Measurements from ENCODE around the gene MCCC1. TPM values are rescaled to one million over a fixed set of nuclear protein-coding genes. Genes with fewer than 3 reads are reported as not detected.
"Not testable (repeated sequence)": the region's sequence is repeated elsewhere in the genome, so short reads cannot be mapped to it uniquely, and the experiment has no call there.

Gene MCCC1
- total RNA-seq, 1 experiment from 2014 or later = 42.8 TPM

GRCh38 chr3:183108001-183108449 lies 8.7 kb upstream of the MCCC1 start:
- no peak for DNase-seq
- no peaks in the 10 kb centered on the region for H3K36me3 Mint-ChIP-seq (ENCODE audit: insufficient read depth, unreplicated experiment)
- no peaks in the 10 kb centered on the region for H3K9me3 Mint-ChIP-seq (ENCODE audit: unreplicated experiment)
- no peak overlapping the region for H3K4me3 Mint-ChIP-seq (ENCODE audit: unreplicated experiment)
- Histone ChIP-seq H3K4me1 (peaks cover 11% of the 10 kb centered on the region), H3K27me3 (replicated peaks; ENCODE audit: control insufficient read depth, insufficient read depth, low read length) (no peaks in the 10 kb centered on the region), H3K4me3 (ENCODE audit: low read depth, low read length) (no peak overlapping the region), H3K9me3 (peaks cover 5% of the 10 kb centered on the region; the same call in 1 of the 2 replicates), H3K36me3 (ENCODE audit: control insufficient read depth, insufficient read depth, low read length) (no peaks in the 10 kb centered on the region)
- CTCF ChIA-PET = no interaction called here
- H3K27ac Mint-ChIP-seq (ENCODE audit: unreplicated experiment) = no peak overlapping the region
- no peaks in the 10 kb centered on the region for H3K27me3 Mint-ChIP-seq (ENCODE audit: insufficient read depth, unreplicated experiment)
- BruUV-seq (replicated peaks) = no TSS peak
- intact Hi-C loops (cut with micrococcal nuclease; ENCODE audit: unreplicated experiment) = no loop called here
- peaks cover 20% of the 10 kb centered on the region for H3K4me1 Mint-ChIP-seq (ENCODE audit: low read depth, unreplicated experiment)
- POLR2A ChIA-PET = interaction anchor here (0.7 kb wide), 1 partner anchor 11 kb away, joined by 3 read pairs; no protein-coding TSS in a partner anchor
- no peak for TF ChIP-seq CTCF (IDR thresholded peaks at IDR 0.05; ENCODE audit: insufficient read depth in 1 of 2, low read depth in 1 of 2, low read length in 1 of 2, severe bottlenecking in 1 of 2, unreplicated experiment in 1 of 2)

GRCh38 chr3:183107372-183107771 lies 8.1 kb upstream of the MCCC1 start:
- H3K27ac Mint-ChIP-seq (ENCODE audit: unreplicated experiment); BruUV-seq (replicated peaks); H3K27me3 Mint-ChIP-seq (ENCODE audit: insufficient read depth, unreplicated experiment); DNase-seq; H3K4me3 ChIP-seq (ENCODE audit: low read depth, low read length); intact Hi-C loops (cut with micrococcal nuclease; ENCODE audit: unreplicated experiment); H3K36me3 Mint-ChIP-seq (ENCODE audit: insufficient read depth, unreplicated experiment); H3K27me3 ChIP-seq (replicated peaks; ENCODE audit: control insufficient read depth, insufficient read depth, low read length); H3K36me3 ChIP-seq (ENCODE audit: control insufficient read depth, insufficient read depth, low read length); H3K9me3 ChIP-seq; H3K9me3 Mint-ChIP-seq (ENCODE audit: unreplicated experiment); H3K4me3 Mint-ChIP-seq (ENCODE audit: unreplicated experiment); CTCF ChIA-PET; POLR2A ChIA-PET: not testable (repeated sequence)
- H3K4me1 Mint-ChIP-seq (ENCODE audit: low read depth, unreplicated experiment) = peaks cover 20% of the 10 kb centered on the region
- peaks cover 11% of the 10 kb centered on the region for H3K4me1 ChIP-seq

GRCh38 chr3:183106635-183107034 lies 7.3 kb upstream of the MCCC1 start:
- Histone ChIP-seq H3K36me3 (ENCODE audit: control insufficient read depth, insufficient read depth, low read length) (no peaks in the 10 kb centered on the region), H3K4me1 (peaks cover 11% of the 10 kb centered on the region), H3K9me3 (peaks cover 5% of the 10 kb centered on the region; the same call in 1 of the 2 replicates), H3K27me3 (replicated peaks; ENCODE audit: control insufficient read depth, insufficient read depth, low read length) (no peaks in the 10 kb centered on the region), H3K4me3 (ENCODE audit: low read depth, low read length) (no peak overlapping the region)
- Mint-ChIP-seq H3K27ac (ENCODE audit: unreplicated experiment) (no peak overlapping the region), H3K36me3 (ENCODE audit: insufficient read depth, unreplicated experiment) (no peaks in the 10 kb centered on the region), H3K4me1 (ENCODE audit: low read depth, unreplicated experiment) (peaks cover 20% of the 10 kb centered on the region), H3K9me3 (ENCODE audit: unreplicated experiment) (no peaks in the 10 kb centered on the region), H3K27me3 (ENCODE audit: insufficient read depth, unreplicated experiment) (no peaks in the 10 kb centered on the region), H3K4me3 (ENCODE audit: unreplicated experiment) (peak overlapping the region; percentile 25)
- CTCF ChIA-PET = interaction anchor here (0.6 kb wide), 1 partner anchor 378 kb away, joined by 3 read pairs; no protein-coding TSS in a partner anchor
- intact Hi-C loops (cut with micrococcal nuclease; ENCODE audit: unreplicated experiment) = no loop called here
- POLR2A ChIA-PET = no interaction called here
- TF ChIP-seq CTCF (IDR thresholded peaks at IDR 0.05; ENCODE audit: insufficient read depth in 1 of 2, low read depth in 1 of 2, low read length in 1 of 2, severe bottlenecking in 1 of 2, unreplicated experiment in 1 of 2) = no peak
- BruUV-seq (replicated peaks) = no TSS peak
- DNase-seq = no peak

GRCh38 chr3:183103950-183104349 lies 4.7 kb upstream of the MCCC1 start:
- H3K4me3 ChIP-seq (ENCODE audit: low read depth, low read length); H3K4me3 Mint-ChIP-seq (ENCODE audit: unreplicated experiment); H3K27ac Mint-ChIP-seq (ENCODE audit: unreplicated experiment); CTCF ChIA-PET; BruUV-seq (replicated peaks); H3K9me3 ChIP-seq; H3K27me3 ChIP-seq (replicated peaks; ENCODE audit: control insufficient read depth, insufficient read depth, low read length); H3K9me3 Mint-ChIP-seq (ENCODE audit: unreplicated experiment); H3K36me3 Mint-ChIP-seq (ENCODE audit: insufficient read depth, unreplicated experiment); H3K36me3 ChIP-seq (ENCODE audit: control insufficient read depth, insufficient read depth, low read length); DNase-seq; H3K27me3 Mint-ChIP-seq (ENCODE audit: insufficient read depth, unreplicated experiment); POLR2A ChIA-PET; intact Hi-C loops (cut with micrococcal nuclease; ENCODE audit: unreplicated experiment): not testable (repeated sequence)
- H3K4me1 ChIP-seq = peaks cover 17% of the 10 kb centered on the region
- H3K4me1 Mint-ChIP-seq (ENCODE audit: low read depth, unreplicated experiment) = peaks cover 33% of the 10 kb centered on the region

GRCh38 chr3:183101040-183101439 lies 1.7 kb upstream of the MCCC1 start:
- POLR2A ChIA-PET; H3K27me3 ChIP-seq (replicated peaks; ENCODE audit: control insufficient read depth, insufficient read depth, low read length); BruUV-seq (replicated peaks); H3K36me3 ChIP-seq (ENCODE audit: control insufficient read depth, insufficient read depth, low read length); H3K4me3 Mint-ChIP-seq (ENCODE audit: unreplicated experiment); DNase-seq; intact Hi-C loops (cut with micrococcal nuclease; ENCODE audit: unreplicated experiment); H3K4me3 ChIP-seq (ENCODE audit: low read depth, low read length); H3K27me3 Mint-ChIP-seq (ENCODE audit: insufficient read depth, unreplicated experiment); H3K9me3 ChIP-seq; CTCF ChIA-PET; H3K27ac Mint-ChIP-seq (ENCODE audit: unreplicated experiment); H3K9me3 Mint-ChIP-seq (ENCODE audit: unreplicated experiment): not testable (repeated sequence)
- peaks cover 13% of the 10 kb centered on the region for H3K4me1 Mint-ChIP-seq (ENCODE audit: low read depth, unreplicated experiment)
- peaks cover 10% of the 10 kb centered on the region; the same call in 1 of the 2 replicates for H3K4me1 ChIP-seq
- peaks cover 24% of the 10 kb centered on the region for H3K36me3 Mint-ChIP-seq (ENCODE audit: insufficient read depth, unreplicated experiment)

Data from Caco-2 (cell line).